Measurements from ENCODE around the gene METTL22. TPM values are rescaled to one million over a fixed set of nuclear protein-coding genes. Genes with fewer than 3 reads are reported as not detected.

METTL22 gene
- total RNA-seq, 1 experiment from 2014 or later, result 36.7 TPM

DNA sequence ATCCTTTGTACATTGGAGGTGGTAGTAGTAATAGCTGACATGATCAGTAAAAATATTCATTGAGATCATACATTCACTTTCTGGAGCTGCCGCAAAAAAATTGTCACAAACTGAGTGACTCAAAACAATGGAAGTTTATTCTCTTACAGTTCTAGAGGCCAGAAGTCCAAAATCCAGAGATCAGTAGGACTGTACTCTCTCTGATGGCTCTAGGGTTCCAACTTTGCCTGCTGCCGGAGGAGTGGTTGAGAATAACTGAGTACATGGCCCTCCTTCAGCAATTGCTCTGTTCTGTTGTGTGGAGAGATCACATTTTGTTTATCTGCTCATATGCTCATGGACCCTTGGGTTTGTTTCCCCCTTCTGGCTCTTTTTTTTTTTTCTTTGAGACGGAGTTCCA lies 76.5 kb downstream of the METTL22 start:
- intact Hi-C loops (cut with micrococcal nuclease), result no loop called here
- CTCF ChIA-PET, result no interaction called here
- TF ChIP-seq, protein P1, sequence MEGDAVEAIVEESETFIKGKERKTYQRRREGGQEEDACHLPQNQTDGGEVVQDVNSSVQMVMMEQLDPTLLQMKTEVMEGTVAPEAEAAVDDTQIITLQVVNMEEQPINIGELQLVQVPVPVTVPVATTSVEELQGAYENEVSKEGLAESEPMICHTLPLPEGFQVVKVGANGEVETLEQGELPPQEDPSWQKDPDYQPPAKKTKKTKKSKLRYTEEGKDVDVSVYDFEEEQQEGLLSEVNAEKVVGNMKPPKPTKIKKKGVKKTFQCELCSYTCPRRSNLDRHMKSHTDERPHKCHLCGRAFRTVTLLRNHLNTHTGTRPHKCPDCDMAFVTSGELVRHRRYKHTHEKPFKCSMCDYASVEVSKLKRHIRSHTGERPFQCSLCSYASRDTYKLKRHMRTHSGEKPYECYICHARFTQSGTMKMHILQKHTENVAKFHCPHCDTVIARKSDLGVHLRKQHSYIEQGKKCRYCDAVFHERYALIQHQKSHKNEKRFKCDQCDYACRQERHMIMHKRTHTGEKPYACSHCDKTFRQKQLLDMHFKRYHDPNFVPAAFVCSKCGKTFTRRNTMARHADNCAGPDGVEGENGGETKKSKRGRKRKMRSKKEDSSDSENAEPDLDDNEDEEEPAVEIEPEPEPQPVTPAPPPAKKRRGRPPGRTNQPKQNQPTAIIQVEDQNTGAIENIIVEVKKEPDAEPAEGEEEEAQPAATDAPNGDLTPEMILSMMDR (IDR thresholded peaks at IDR 0.05; ENCODE audit: unreplicated experiment), result no peak
- H3K4me1 Mint-ChIP-seq (ENCODE audit: insufficient read depth, unreplicated experiment), result no peaks in the 10 kb centered on the region
- no peaks in the 10 kb centered on the region for H3K36me3 Mint-ChIP-seq (ENCODE audit: insufficient read depth, unreplicated experiment)
- H3K4me3 Mint-ChIP-seq (ENCODE audit: unreplicated experiment), result no peak overlapping the region
- POLR2A ChIA-PET, result interaction anchor here (0.7 kb wide), 1 partner anchor 166 kb away, joined by 4 read pairs; no protein-coding TSS in a partner anchor
- no peaks in the 10 kb centered on the region for H3K27me3 Mint-ChIP-seq (ENCODE audit: insufficient read depth, unreplicated experiment)
- no TSS peak for BruUV-seq (replicated peaks)
- no peak for DNase-seq (ENCODE audit: unreplicated experiment)
- no peak overlapping the region for H3K27ac Mint-ChIP-seq (ENCODE audit: low read depth, unreplicated experiment)
- H3K9me3 Mint-ChIP-seq (ENCODE audit: unreplicated experiment), result no peaks in the 10 kb centered on the region

Other genes with a start within 250 kb of the METTL22 start
- not detected in 2 replicates for gene TMEM114, start 31.2 kb upstream of the METTL22 start, total RNA-seq (2022)
- 2.4 and 3.0 TPM in 2 replicates for gene ABAT, start 52.9 kb downstream of the METTL22 start, total RNA-seq (2022)
- gene TMEM186, start 175.9 kb downstream of the METTL22 start, total RNA-seq (2022), result 12.9 and 13.9 TPM in 2 replicates
- gene PMM2, start 176.1 kb downstream of the METTL22 start, total RNA-seq (2022), result 59.4 and 60.6 TPM in 2 replicates
- 23.9 and 27.8 TPM in 2 replicates for gene CARHSP1, start 247.3 kb downstream of the METTL22 start, total RNA-seq (2022)